Measurements from ENCODE around the gene MTRF1.

MTRF1 gene

DNA sequence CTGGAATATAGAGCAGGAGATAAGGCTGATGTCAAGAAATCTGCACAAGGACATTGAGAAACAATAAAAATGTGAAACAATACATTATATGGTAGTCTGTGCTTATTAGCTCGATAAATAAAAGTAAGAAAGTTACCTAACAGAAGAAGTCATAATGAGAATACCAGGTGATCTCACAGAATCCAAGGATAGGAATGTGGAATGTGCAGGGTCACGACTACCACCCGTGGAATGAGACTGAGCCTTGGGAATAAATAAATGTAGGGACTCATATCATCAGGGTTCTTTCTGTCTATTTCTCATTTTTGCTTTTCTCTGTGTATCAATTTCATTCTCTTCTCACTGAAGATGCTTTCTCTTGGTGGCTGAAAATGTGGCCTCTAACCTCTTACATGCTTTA is 43.0 kb downstream of the MTRF1 start:
- Histone ChIP-seq H4K20me1 (ENCODE audit: insufficient read depth, low read length) (no peaks in the 10 kb centered on the region), H3K27ac (ENCODE audit: low read depth, low read length, poor library complexity, severe bottlenecking) (no peak overlapping the region)
- TF ChIP-seq EZH2 (IDR thresholded peaks at IDR 0.05; ENCODE audit: borderline replicate concordance, low read length): no peak
- TF ChIP-seq, protein P1, sequence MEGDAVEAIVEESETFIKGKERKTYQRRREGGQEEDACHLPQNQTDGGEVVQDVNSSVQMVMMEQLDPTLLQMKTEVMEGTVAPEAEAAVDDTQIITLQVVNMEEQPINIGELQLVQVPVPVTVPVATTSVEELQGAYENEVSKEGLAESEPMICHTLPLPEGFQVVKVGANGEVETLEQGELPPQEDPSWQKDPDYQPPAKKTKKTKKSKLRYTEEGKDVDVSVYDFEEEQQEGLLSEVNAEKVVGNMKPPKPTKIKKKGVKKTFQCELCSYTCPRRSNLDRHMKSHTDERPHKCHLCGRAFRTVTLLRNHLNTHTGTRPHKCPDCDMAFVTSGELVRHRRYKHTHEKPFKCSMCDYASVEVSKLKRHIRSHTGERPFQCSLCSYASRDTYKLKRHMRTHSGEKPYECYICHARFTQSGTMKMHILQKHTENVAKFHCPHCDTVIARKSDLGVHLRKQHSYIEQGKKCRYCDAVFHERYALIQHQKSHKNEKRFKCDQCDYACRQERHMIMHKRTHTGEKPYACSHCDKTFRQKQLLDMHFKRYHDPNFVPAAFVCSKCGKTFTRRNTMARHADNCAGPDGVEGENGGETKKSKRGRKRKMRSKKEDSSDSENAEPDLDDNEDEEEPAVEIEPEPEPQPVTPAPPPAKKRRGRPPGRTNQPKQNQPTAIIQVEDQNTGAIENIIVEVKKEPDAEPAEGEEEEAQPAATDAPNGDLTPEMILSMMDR (IDR thresholded peaks at IDR 0.05; ENCODE audit: low read length): no peak

DNA sequence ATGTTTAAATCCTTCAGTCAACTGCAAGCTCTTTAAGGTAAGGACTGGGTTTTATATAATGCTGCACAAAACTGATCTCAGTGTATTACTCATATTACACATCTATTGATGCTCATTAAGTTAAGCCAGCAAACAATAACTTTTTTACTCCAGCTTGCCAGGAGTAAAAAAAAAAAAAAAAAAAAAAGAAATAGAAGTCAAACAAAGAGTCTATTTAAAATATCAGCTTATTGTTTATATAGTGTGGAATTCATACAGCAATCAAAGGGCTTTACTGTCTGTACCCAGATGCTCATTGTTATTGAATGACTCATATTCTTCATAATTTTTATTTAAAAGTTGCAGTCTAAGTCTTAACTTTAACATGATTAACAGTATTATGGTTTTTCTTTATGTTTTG is 47.2 kb downstream of the MTRF1 start:
- Histone ChIP-seq H3K9me3 (ENCODE audit: low read length) (peaks cover 3% of the 10 kb centered on the region), H3K27me3 (ENCODE audit: insufficient read depth, low read length) (no peaks in the 10 kb centered on the region), H3K9me2 (ENCODE audit: low read depth, low read length) (no peaks in the 10 kb centered on the region), H2AFZ (ENCODE audit: low read length) (no peak overlapping the region), H3K4me2 (ENCODE audit: low read length) (no peak overlapping the region), H3K9ac (ENCODE audit: low read length) (no peak overlapping the region), H4K20me1 (ENCODE audit: insufficient read depth, low read length) (no peaks in the 10 kb centered on the region), H3K4me1 (ENCODE audit: insufficient read depth, low read length, severe bottlenecking) (no peaks in the 10 kb centered on the region), H3K79me2 (ENCODE audit: insufficient read depth, low read length) (no peaks in the 10 kb centered on the region), H3K27ac (ENCODE audit: low read depth, low read length, poor library complexity, severe bottlenecking) (no peak overlapping the region), H3K4me3 (ENCODE audit: low read depth, low read length, poor library complexity, severe bottlenecking) (no peak overlapping the region), H3K36me3 (ENCODE audit: insufficient read depth, low read length) (0 out of 2 replicates have a peak, but pooled peaks cover 4% of the 10 kb centered on the region), H3F3A (ENCODE audit: insufficient read depth, low read length) (no peaks in the 10 kb centered on the region)
- no peak for TF ChIP-seq EZH2 (IDR thresholded peaks at IDR 0.05; ENCODE audit: borderline replicate concordance, low read length)
- TF ChIP-seq, protein P1 (IDR thresholded peaks at IDR 0.05; ENCODE audit: low read length): no peak

More for the DNA sequence above, 43.0 kb downstream of the MTRF1 start:
- Histone ChIP-seq H3K79me2 (ENCODE audit: insufficient read depth, low read length) (no peaks in the 10 kb centered on the region), H3K9me2 (ENCODE audit: low read depth, low read length) (no peaks in the 10 kb centered on the region), H3K36me3 (ENCODE audit: insufficient read depth, low read length) (peaks cover 19% of the 10 kb centered on the region; the same call in 1 of the 2 replicates), H3K9me3 (ENCODE audit: low read length) (no peaks in the 10 kb centered on the region), H3K4me3 (ENCODE audit: low read depth, low read length, poor library complexity, severe bottlenecking) (no peak overlapping the region), H3K4me2 (ENCODE audit: low read length) (no peak overlapping the region), H3K27me3 (ENCODE audit: insufficient read depth, low read length) (no peaks in the 10 kb centered on the region), H3K9ac (ENCODE audit: low read length) (no peak overlapping the region), H3K4me1 (ENCODE audit: insufficient read depth, low read length, severe bottlenecking) (no peaks in the 10 kb centered on the region), H3F3A (ENCODE audit: insufficient read depth, low read length) (no peaks in the 10 kb centered on the region), H2AFZ (ENCODE audit: low read length) (no peak overlapping the region)

DNA sequence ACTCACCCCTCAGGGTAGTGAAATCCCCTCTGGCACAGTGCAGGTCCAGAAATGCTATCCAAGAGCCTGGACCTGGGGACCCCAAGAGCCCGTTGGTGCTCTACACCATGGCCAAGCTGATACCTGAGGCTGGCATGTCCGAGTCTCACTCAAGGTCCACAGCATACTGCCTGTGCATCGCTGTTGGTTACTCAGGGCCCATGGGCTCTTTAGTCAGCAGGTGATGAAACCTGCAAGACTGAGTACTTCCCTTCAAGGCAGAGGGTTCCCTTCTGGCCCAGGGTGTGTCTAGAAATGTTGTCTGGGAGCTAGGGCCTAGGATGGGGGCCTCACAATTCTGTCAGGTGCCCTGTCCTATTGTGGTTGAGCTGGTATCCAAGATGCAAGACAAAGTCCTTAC is 49.5 kb downstream of the MTRF1 start:
- H3K9ac ChIP-seq (ENCODE audit: low read length): no peak overlapping the region
- no peaks in the 10 kb centered on the region for H3K36me3 ChIP-seq (ENCODE audit: insufficient read depth, low read length)
- no peaks in the 10 kb centered on the region for H4K20me1 ChIP-seq (ENCODE audit: insufficient read depth, low read length)
- H3K27ac ChIP-seq (ENCODE audit: low read depth, low read length, poor library complexity, severe bottlenecking): no peak overlapping the region
- H3F3A ChIP-seq (ENCODE audit: insufficient read depth, low read length): no peaks in the 10 kb centered on the region
- no peaks in the 10 kb centered on the region for H3K27me3 ChIP-seq (ENCODE audit: insufficient read depth, low read length)
- no peak overlapping the region for H3K4me3 ChIP-seq (ENCODE audit: low read depth, low read length, poor library complexity, severe bottlenecking)
- H3K79me2 ChIP-seq (ENCODE audit: insufficient read depth, low read length): no peaks in the 10 kb centered on the region
- H3K9me2 ChIP-seq (ENCODE audit: low read depth, low read length): no peaks in the 10 kb centered on the region
- H3K4me1 ChIP-seq (ENCODE audit: insufficient read depth, low read length, severe bottlenecking): no peaks in the 10 kb centered on the region
- H3K9me3 ChIP-seq (ENCODE audit: low read length): peaks cover 6% of the 10 kb centered on the region
- H3K4me2 ChIP-seq (ENCODE audit: low read length): no peak overlapping the region
- no peak overlapping the region for H2AFZ ChIP-seq (ENCODE audit: low read length)
- TF ChIP-seq, protein P1 (IDR thresholded peaks at IDR 0.05; ENCODE audit: low read length): no peak
- TF ChIP-seq EZH2 (IDR thresholded peaks at IDR 0.05; ENCODE audit: borderline replicate concordance, low read length): no peak

Measured in OCI-LY1 (cell line).